Measurements from ENCODE around the gene OR56A1.
"Not testable (repeated sequence)": the region's sequence is repeated elsewhere in the genome, so short reads cannot be mapped to it uniquely, and the experiment has no call there.

OR56A1 gene

GRCh38 chr11:6030708-6031405, at the start of gene OR56A1:
TSS of gene OR56A1 (minus strand) at chr11:6030758. CDS start at chr11:6027692, 3,066 bp downstream.
- FAIRE-seq: no peak

GRCh38 chr11:6079463-6079862, 48.9 kb upstream of the OR56A1 start:
- FAIRE-seq: no peak

GRCh38 chr11:6077723-6078122, 47.2 kb upstream of the OR56A1 start:
- no peak for FAIRE-seq

GRCh38 chr11:6076443-6076842, 45.9 kb upstream of the OR56A1 start:
- FAIRE-seq: not testable (repeated sequence)

GRCh38 chr11:6067502-6067901, 36.9 kb upstream of the OR56A1 start:
- FAIRE-seq: no peak

- no peak for FAIRE-seq
These were observed 32.3 kb upstream of the OR56A1 start for GRCh38 chr11:6062691-6063358.

- no peak for FAIRE-seq
These were observed 30.9 kb upstream of the OR56A1 start for GRCh38 chr11:6061475-6061874.

- FAIRE-seq: no peak
These were observed 26.9 kb upstream of the OR56A1 start for GRCh38 chr11:6057452-6057851.

GRCh38 chr11:6055569-6055968, 25.0 kb upstream of the OR56A1 start:
- FAIRE-seq: no peak

- FAIRE-seq: no peak
These were observed 21.8 kb upstream of the OR56A1 start for GRCh38 chr11:6052374-6052773.

- no peak for FAIRE-seq
These were observed 10.3 kb upstream of the OR56A1 start for GRCh38 chr11:6040874-6041273.

GRCh38 chr11:6027501-6027900, 3.1 kb downstream of the OR56A1 start:
- no peak for FAIRE-seq

GRCh38 chr11:6025056-6025455, 5.5 kb downstream of the OR56A1 start:
- FAIRE-seq: no peak

- FAIRE-seq: peak; percentile 70
These were observed 7.6 kb downstream of the OR56A1 start for GRCh38 chr11:6022956-6023355.

- no peak for FAIRE-seq
These were observed 17.5 kb downstream of the OR56A1 start for GRCh38 chr11:6013042-6013441.

GRCh38 chr11:6012035-6012668, 18.4 kb downstream of the OR56A1 start:
- FAIRE-seq: no peak

GRCh38 chr11:6006846-6007245, 23.7 kb downstream of the OR56A1 start, which contains the start of gene OR56A4:
TSS of gene OR56A4 (minus strand) at chr11:6006946. CDS start at chr11:6002992, 3,954 bp downstream.
- no peak for FAIRE-seq

- FAIRE-seq: no peak
These were observed 24.2 kb downstream of the OR56A1 start for GRCh38 chr11:6006395-6006794.

- FAIRE-seq: no peak
These were observed 28.3 kb downstream of the OR56A1 start for GRCh38 chr11:6002202-6002699.

- FAIRE-seq: no peak
These were observed 35.8 kb downstream of the OR56A1 start for GRCh38 chr11:5994791-5995190.

GRCh38 chr11:5992604-5993251, 37.8 kb downstream of the OR56A1 start:
- peak; percentile 34 for FAIRE-seq

- FAIRE-seq: no peak
These were observed 38.4 kb downstream of the OR56A1 start for GRCh38 chr11:5992150-5992549.

GRCh38 chr11:5989203-5989602, 41.4 kb downstream of the OR56A1 start:
- FAIRE-seq: no peak
